Measurements from ENCODE around the gene ARHGAP32.

GRCh38 chr11:128929468-128929867, 262.7 kb downstream of the ARHGAP32 start:
- TF ChIP-seq CTCF (IDR thresholded peaks at IDR 0.05) (no peak), ZFX (IDR thresholded peaks at IDR 0.05; ENCODE audit: borderline replicate concordance) (no peak)

All from 22Rv1 (cell line).